Peyer's patch (tissue), 4 donors: Measurements from ENCODE around the gene CHST8.

Experiments
- CTCF ChIP-seq, 6 experiments: fragments of 450-650 bp in 4 of 6; fragments of 200-600 bp in 2 of 6; sonication (generic) in 1 of 6; IDR thresholded peaks; one replicate each; pipeline ENCODE4 v1.5.1; 2017 to 2019; ENCODE audit warnings: antibody characterized with exemption in 6 of 6, mild to moderate bottlenecking in 3 of 6, moderate library complexity in 1 of 6
- POLR2A ChIP-seq, 2 donors: fragments of 450-650 bp; IDR thresholded peaks; one replicate each; pipeline ENCODE4 v1.5.1; 2017; ENCODE audit warnings: antibody characterized with exemption in 2 of 2, mild to moderate bottlenecking in 2 of 2, moderate library complexity in 2 of 2

GRCh38 chr19:33755099-33756035 is 133.6 kb downstream of the CHST8 start:
- no peak for TF ChIP-seq CTCF (IDR thresholded peaks at IDR 0.05)
- TF ChIP-seq POLR2A (IDR thresholded peaks at IDR 0.05) = no peak
